GM23248 (cell line): ENCODE measurements around the gene L3MBTL3. TPM values are rescaled to one million over a fixed set of nuclear protein-coding genes. Genes with fewer than 3 reads are reported as not detected.
A peak's percentile ranks its signal among the peaks of the same experiment; 100 is the strongest.
"Not testable (repeated sequence)": the region's sequence is repeated elsewhere in the genome, so short reads cannot be mapped to it uniquely, and the experiment has no call there.

ENCODE experiments used
- DNase-seq: peaks from one replicate; pipeline ENCODE4 v3.0.0-alpha.2; 2015
- H2AFZ ChIP-seq: fragments of 200-600 bp; sonication (generic); 2 replicates; pipeline ENCODE4 v1.6.1; 2016; ENCODE audit warnings: antibody characterized with exemption
- H3F3A ChIP-seq: fragments of 200-600 bp; sonication (generic); 2 replicates; pipeline ENCODE4 v1.6.1; 2016; ENCODE audit warnings: mild to moderate bottlenecking, antibody characterized with exemption, mixed run types; ENCODE audit not compliant: insufficient read depth
- H3K27ac ChIP-seq: fragments of 200-600 bp; sonication (generic); 2 replicates; pipeline ENCODE4 v1.5.1; 2016; ENCODE audit warnings: mild to moderate bottlenecking
- H3K27me3 ChIP-seq: fragments of 200-600 bp; sonication (generic); replicated peaks from 2 replicates; pipeline ENCODE4 v1.6.1; 2016; ENCODE audit warnings: mild to moderate bottlenecking; ENCODE audit not compliant: insufficient read depth
- H3K36me3 ChIP-seq: fragments of 200-600 bp; sonication (generic); 2 replicates; pipeline ENCODE4 v1.6.1; 2016; ENCODE audit warnings: low read depth, mild to moderate bottlenecking
- H3K4me1 ChIP-seq: fragments of 200-600 bp; sonication (generic); 2 replicates; pipeline ENCODE4 v1.6.1; 2016; ENCODE audit warnings: mild to moderate bottlenecking; ENCODE audit not compliant: insufficient read depth
- H3K4me2 ChIP-seq: fragments of 200-600 bp; sonication (generic); one replicate; pipeline ENCODE4 v1.6.1; 2016; ENCODE audit warnings: mild to moderate bottlenecking; ENCODE audit not compliant: unreplicated experiment
- H3K4me3 ChIP-seq: fragments of 200-600 bp; sonication (generic); 2 replicates; pipeline ENCODE4 v1.5.1; 2016; ENCODE audit warnings: mild to moderate bottlenecking
- H3K79me2 ChIP-seq: fragments of 200-600 bp; sonication (generic); 2 replicates; pipeline ENCODE4 v1.6.1; 2016; ENCODE audit warnings: mild to moderate bottlenecking; ENCODE audit not compliant: insufficient read depth
- H3K9ac ChIP-seq: fragments of 200-600 bp; sonication (generic); 2 replicates; pipeline ENCODE4 v1.6.1; 2016; ENCODE audit warnings: mild to moderate bottlenecking
- H3K9me2 ChIP-seq: fragments of 200-600 bp; sonication (generic); 2 replicates; pipeline ENCODE4 v1.6.1; 2016; ENCODE audit warnings: mixed run types, mild to moderate bottlenecking, moderate library complexity; ENCODE audit not compliant: insufficient read depth
- H3K9me3 ChIP-seq: fragments of 200-600 bp; sonication (generic); one replicate; pipeline ENCODE4 v1.6.1; 2017; ENCODE audit warnings: low read depth
- H4K20me1 ChIP-seq: fragments of 200-600 bp; sonication (generic); 2 replicates; pipeline ENCODE4 v1.6.0; 2016; ENCODE audit not compliant: insufficient read depth
- EZH2 ChIP-seq: fragments of 200-600 bp; sonication (generic); IDR thresholded peaks from 2 replicates; pipeline ENCODE4 v1.6.1; 2018; ENCODE audit warnings: antibody characterized with exemption, mild to moderate bottlenecking; ENCODE audit not compliant: insufficient read depth, poor library complexity, severe bottlenecking
- EZH2phosphoT487 ChIP-seq: fragments of 200-600 bp; sonication (generic); IDR thresholded peaks from 2 replicates; pipeline ENCODE4 v1.6.1; 2018; ENCODE audit warnings: antibody characterized with exemption, moderate library complexity, mild to moderate bottlenecking, low read depth; ENCODE audit not compliant: insufficient read depth
- WGBS, 2 experiments: methylation state at CpG; one replicate each; pipeline ENCODE4 v1.1.6; 2015 to 2017; ENCODE audit warnings: low lambda C conversion rate in 2 of 2, low coverage in 1 of 2; ENCODE audit errors: missing lambda C conversion rate in 2 of 2; 5-methylcytosine and 5-hydroxymethylcytosine counted together
- in situ Hi-C: fragments of 300-500 bp; cut with MboI; formaldehyde crosslinking; loops from 2 replicates; pipeline ENCODE4 v1.15.0; 2020
- polyA plus RNA-seq: library from polyadenylated mRNA; unstranded; fragments of >200 nt; fragmentation: Nextera tagmentation; extraction: Ambion mirVana; gene quantifications from 2 replicates; pipeline ENCODE4 v1.2.1, GENCODE V29; 2016
- total RNA-seq: library from RNA; depleted of rRNA; stranded (reverse); fragments of >200 nt; shearing (Covaris generic); gene quantifications from 2 replicates; pipeline ENCODE4 v1.2.3, GENCODE V29; 2014

The L3MBTL3 gene
- total and polyA plus RNA-seq, 2 experiments from 2014 or later: 3.3 to 4.3 TPM

GRCh38 chr6:130138909-130139242, 120.5 kb downstream of the L3MBTL3 start:
- Histone ChIP-seq H3F3A (no peaks in the 10 kb centered on the region), H3K27me3 (no peaks in the 10 kb centered on the region), H4K20me1 (no peaks in the 10 kb centered on the region), H3K4me3 (no peak overlapping the region), H3K4me2 (no peak overlapping the region), H2AFZ (no peak overlapping the region), H3K9me3 (no peaks in the 10 kb centered on the region), H3K79me2 (no peaks in the 10 kb centered on the region), H3K9ac (no peak overlapping the region), H3K36me3 (no peaks in the 10 kb centered on the region; the same call in 1 of the 2 replicates), H3K4me1 (no peaks in the 10 kb centered on the region), H3K9me2 (no peaks in the 10 kb centered on the region), H3K27ac (no peak overlapping the region)
- no peak for DNase-seq
- no peak for TF ChIP-seq EZH2
- no peak for TF ChIP-seq EZH2phosphoT487
- WGBS, 2 experiments: 94 to 99% methylated on average over 3 of the region's 3 CpGs
- in situ Hi-C loops: no loop called here

- Histone ChIP-seq H3K4me3 (no peak overlapping the region), H3K27me3 (no peaks in the 10 kb centered on the region), H3K4me1 (no peaks in the 10 kb centered on the region), H3K27ac (no peak overlapping the region), H3K9me3 (no peaks in the 10 kb centered on the region), H3F3A (no peaks in the 10 kb centered on the region), H3K4me2 (no peak overlapping the region), H2AFZ (no peak overlapping the region), H3K36me3 (no peaks in the 10 kb centered on the region), H3K79me2 (no peaks in the 10 kb centered on the region), H4K20me1 (no peaks in the 10 kb centered on the region), H3K9ac (no peak overlapping the region), H3K9me2 (no peaks in the 10 kb centered on the region)
- no peak for TF ChIP-seq EZH2
- TF ChIP-seq EZH2phosphoT487: no peak
- DNase-seq: peak; percentile 36
- WGBS, 2 experiments: 94 to 95% methylated on average over 2 of the region's 2 CpGs
- in situ Hi-C loops: no loop called here
Observed at GRCh38 chr6:130140084-130140483, 121.7 kb downstream of the L3MBTL3 start.

- H3K27me3 ChIP-seq: no peaks in the 10 kb centered on the region
- H3K4me3 ChIP-seq: no peak overlapping the region
- H3K79me2 ChIP-seq: no peaks in the 10 kb centered on the region
- peak; percentile 50 for DNase-seq
- H3K4me1 ChIP-seq: no peaks in the 10 kb centered on the region
- H4K20me1 ChIP-seq: no peaks in the 10 kb centered on the region
- no peaks in the 10 kb centered on the region for H3K9me2 ChIP-seq
- no peaks in the 10 kb centered on the region for H3F3A ChIP-seq
- WGBS, 2 experiments: 82 to 84% methylated on average over 3 of the region's 3 CpGs
- no peaks in the 10 kb centered on the region for H3K36me3 ChIP-seq
- no peaks in the 10 kb centered on the region for H3K9me3 ChIP-seq
- no peak overlapping the region for H3K9ac ChIP-seq
- in situ Hi-C loops: no loop called here
- no peak overlapping the region for H3K27ac ChIP-seq
- H3K4me2 ChIP-seq: no peak overlapping the region
- no peak for TF ChIP-seq EZH2phosphoT487
- no peak for TF ChIP-seq EZH2
- H2AFZ ChIP-seq: no peak overlapping the region
Observed at GRCh38 chr6:130143709-130144108, 125.3 kb downstream of the L3MBTL3 start.

DNA sequence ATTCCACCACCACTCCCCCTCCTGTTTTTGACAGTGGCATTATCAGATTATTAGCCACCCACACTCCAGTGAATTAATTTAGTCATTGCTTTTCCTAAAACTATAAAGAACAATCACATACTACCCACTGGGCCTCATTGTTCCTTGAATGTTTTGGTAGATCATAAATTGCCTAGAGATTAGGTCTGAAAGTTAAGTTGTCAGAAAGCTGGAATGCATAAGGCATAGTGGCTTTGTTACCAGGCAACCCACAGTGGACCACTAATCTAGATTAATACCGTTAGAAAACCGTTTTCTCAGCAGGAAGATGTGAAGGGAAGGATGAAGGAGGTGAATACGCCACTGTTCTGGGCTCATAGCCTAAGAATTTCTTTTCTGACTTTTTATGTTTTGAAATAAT, 128.7 kb downstream of the L3MBTL3 start:
- no peak overlapping the region for H3K4me2 ChIP-seq
- TF ChIP-seq EZH2phosphoT487 (no peak), EZH2 (no peak)
- H3K4me1 ChIP-seq: no peaks in the 10 kb centered on the region
- DNase-seq: no peak
- no peaks in the 10 kb centered on the region for H3K27me3 ChIP-seq
- WGBS, 2 experiments: 96% methylated on average over 3 of the region's 3 CpGs
- no peaks in the 10 kb centered on the region for H3K9me3 ChIP-seq
- no peaks in the 10 kb centered on the region for H4K20me1 ChIP-seq
- in situ Hi-C loops: no loop called here
- no peak overlapping the region for H3K9ac ChIP-seq
- no peaks in the 10 kb centered on the region for H3F3A ChIP-seq
- H3K4me3 ChIP-seq: no peak overlapping the region
- no peak overlapping the region for H2AFZ ChIP-seq
- H3K27ac ChIP-seq: no peak overlapping the region
- no peaks in the 10 kb centered on the region for H3K36me3 ChIP-seq
- no peaks in the 10 kb centered on the region for H3K9me2 ChIP-seq
- no peaks in the 10 kb centered on the region for H3K79me2 ChIP-seq

- Histone ChIP-seq H3K9me2 (no peaks in the 10 kb centered on the region), H3K79me2 (no peaks in the 10 kb centered on the region), H3K4me2 (no peak overlapping the region), H3K4me1 (no peaks in the 10 kb centered on the region), H3K27ac (no peak overlapping the region), H3K9me3 (no peaks in the 10 kb centered on the region), H4K20me1 (no peaks in the 10 kb centered on the region), H3F3A (no peaks in the 10 kb centered on the region), H3K27me3 (no peaks in the 10 kb centered on the region), H3K4me3 (no peak overlapping the region), H3K9ac (no peak overlapping the region), H2AFZ (no peak overlapping the region), H3K36me3 (no peaks in the 10 kb centered on the region)
- WGBS, 2 experiments: 95% methylated on average over 7 of the region's 7 CpGs
- in situ Hi-C loops: no loop called here
- DNase-seq: no peak
- TF ChIP-seq EZH2: no peak
- TF ChIP-seq EZH2phosphoT487: no peak
Observed at GRCh38 chr6:130148181-130148580, 129.8 kb downstream of the L3MBTL3 start.

DNA sequence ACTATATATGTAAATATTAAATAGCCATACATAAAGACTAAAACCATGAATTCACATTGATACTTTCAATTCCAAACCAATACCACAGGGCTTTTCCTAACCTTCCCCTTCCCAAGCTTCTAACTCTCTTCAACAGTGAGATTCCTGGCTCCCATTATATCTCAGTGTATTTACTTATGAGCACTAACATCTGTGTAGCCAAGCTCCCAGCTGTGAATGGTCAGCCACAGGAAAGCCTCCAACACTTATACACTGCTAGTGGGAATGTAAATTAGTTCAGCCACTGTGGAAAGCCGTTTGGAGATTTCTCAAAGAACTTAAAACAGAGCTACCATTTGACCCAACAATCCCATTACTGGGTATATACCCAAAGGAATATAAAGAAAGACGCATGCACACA, 130.6 kb downstream of the L3MBTL3 start:
- H3K27me3 ChIP-seq, H3K27ac ChIP-seq, in situ Hi-C loops, H3K9ac ChIP-seq, H3K9me3 ChIP-seq, H3K36me3 ChIP-seq, DNase-seq, H3K4me2 ChIP-seq, H3K4me3 ChIP-seq, H3K4me1 ChIP-seq, H3K9me2 ChIP-seq, H3F3A ChIP-seq, H4K20me1 ChIP-seq, H3K79me2 ChIP-seq, H2AFZ ChIP-seq: not testable (repeated sequence)
- WGBS, 2 experiments: 87 to 94% methylated on average over 2 of the region's 2 CpGs
